VCaP (cell line): ENCODE results near the gene CELSR1.
A peak's percentile ranks its signal among the peaks of the same experiment; 100 is the strongest.

Source experiments
- H3K27ac ChIP-seq: fragments of 450-650 bp; 2 replicates; pipeline ENCODE4 v1.5.1; 2017
- CTCF ChIP-seq: fragments of 450-650 bp; conservative IDR thresholded peaks from 2 replicates; pipeline ENCODE4 v1.5.1; 2017; ENCODE audit warnings: mild to moderate bottlenecking, moderate library complexity

The CELSR1 gene

GRCh38 chr22:46338636-46339035 lies 198.8 kb downstream of the CELSR1 start:
- no peak for TF ChIP-seq CTCF

GRCh38 chr22:46337870-46338269 lies 199.6 kb downstream of the CELSR1 start:
- no peak overlapping the region for H3K27ac ChIP-seq
- no peak for TF ChIP-seq CTCF

More at GRCh38 chr22:46338636-46339035, 198.8 kb downstream of the CELSR1 start:
- H3K27ac ChIP-seq = no peak overlapping the region

DNA sequence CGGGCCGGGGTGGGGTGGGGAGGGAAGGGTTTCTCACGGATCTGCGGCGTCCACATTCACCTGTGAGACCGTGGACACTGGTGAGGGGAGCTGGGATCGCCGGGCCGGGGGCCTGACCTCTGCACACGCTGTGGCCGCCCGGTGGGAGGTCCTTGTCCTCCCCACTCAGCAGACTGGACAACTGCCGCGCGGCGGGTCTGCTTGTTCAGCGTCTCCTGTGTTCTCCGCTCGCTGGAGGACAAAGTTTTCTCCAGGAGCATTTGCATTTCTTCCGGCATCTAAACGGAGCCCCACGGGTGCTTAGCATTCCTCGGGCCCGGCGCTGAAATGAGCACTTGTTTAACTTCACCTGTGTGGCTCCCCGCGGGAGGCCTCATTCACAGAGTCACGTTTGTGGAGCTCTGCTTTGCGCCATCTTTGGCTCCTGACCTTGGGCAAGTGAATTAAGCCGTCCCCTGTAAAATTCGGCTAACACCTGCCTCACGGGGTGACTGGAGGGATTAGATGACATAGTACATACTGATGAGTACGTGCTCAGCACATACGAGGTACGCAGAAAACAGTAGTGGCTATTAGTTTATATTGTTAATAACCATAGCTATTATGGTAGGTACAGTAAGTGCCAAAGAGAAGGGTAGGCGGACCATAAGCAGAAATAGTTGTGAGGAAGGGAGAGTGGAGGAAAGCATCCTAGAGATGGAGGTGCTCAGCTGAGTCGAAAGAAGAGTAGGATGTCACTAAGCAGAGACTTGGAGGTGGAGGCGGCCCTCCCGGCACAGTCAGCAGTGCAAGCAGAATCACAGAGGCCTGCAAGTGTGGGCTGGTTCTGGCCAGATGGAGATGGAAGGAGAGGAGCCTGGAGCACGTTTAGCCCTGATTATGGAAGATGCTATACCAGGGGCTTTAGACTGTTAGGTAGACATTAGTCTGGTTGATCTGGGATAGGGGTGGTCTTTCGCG lies 201.0 kb downstream of the CELSR1 start:
- peak overlapping the region; percentile 82 for H3K27ac ChIP-seq
- no peak for TF ChIP-seq CTCF

DNA sequence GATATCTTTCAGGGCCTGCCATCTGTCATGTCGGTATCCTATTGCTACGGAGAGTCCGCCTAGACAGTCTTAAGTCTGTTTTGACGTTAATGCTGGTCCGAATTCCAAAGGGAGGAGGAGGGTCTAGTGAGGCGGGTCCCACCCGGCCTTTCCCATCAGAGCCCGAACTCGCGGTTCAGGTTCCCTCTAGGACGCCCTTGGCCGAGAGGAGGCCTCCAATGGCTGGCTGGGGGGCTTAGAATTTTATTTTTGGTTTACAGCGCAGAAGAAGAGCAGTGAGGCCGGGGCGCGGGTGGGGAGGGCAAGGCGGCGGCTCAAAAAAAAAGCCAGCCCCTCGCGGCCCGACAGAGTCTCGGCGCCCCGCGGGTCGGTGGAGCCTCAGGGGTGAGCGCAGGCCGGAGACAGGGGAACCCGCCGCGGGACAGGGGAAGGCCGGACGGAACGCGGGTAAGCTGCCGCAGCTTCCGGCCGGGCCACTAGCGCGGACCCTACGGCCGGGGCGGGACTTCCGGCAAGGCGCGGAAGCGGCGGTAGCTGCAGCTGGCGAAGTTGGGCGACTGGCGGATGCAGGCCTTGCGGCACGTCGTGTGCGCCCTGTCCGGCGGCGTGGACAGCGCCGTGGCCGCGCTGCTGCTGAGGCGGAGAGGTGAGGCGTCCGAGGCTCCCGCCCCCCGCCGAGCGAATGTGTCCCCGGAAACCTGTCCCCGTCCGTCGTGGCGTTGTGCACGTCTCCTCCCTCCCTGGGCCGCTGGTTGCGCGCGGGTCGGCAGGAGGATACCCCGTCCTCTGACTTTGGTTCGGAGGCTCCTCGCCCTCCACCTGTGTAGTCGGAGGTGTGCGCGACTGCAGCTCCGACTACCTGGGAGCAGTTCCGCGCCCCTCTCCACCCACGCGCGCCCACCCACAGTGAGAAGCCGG lies 202.0 kb downstream of the CELSR1 start, which contains the start of gene TRMU:
TSS of gene TRMU (plus strand) at position 514 of the 918 bp plus-strand sequence. CDS start at position 565, 51 bp downstream.
- peak within 1 kb of the TSS; percentile 82 for H3K27ac ChIP-seq
- no peak for TF ChIP-seq CTCF

- no peak overlapping the region for H3K27ac ChIP-seq
- no peak for TF ChIP-seq CTCF
Measured at GRCh38 chr22:46331496-46331895, 205.9 kb downstream of the CELSR1 start.

DNA sequence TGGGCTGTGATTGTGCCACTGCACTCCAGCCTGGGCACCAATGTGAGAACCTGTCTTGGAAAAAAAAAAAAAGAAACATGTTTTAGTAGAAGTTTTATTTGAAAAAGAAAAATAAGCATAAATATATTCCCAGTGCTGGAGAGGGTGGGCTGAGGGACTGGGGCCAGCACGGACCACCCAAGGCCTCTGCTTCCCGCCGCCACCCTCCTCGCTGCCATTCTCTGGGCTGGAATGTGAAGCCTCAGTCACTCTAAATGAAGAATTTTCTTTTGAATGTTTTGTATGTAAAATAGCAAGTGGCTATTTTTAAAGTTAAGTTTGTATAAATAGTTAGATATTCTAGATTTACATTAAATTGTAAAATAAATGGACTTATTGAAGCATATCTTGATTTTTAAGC lies 207.0 kb downstream of the CELSR1 start:
- no peak overlapping the region for H3K27ac ChIP-seq
- TF ChIP-seq CTCF = no peak

- no peak overlapping the region for H3K27ac ChIP-seq
- TF ChIP-seq CTCF = no peak
Measured at GRCh38 chr22:46329616-46330015, 207.8 kb downstream of the CELSR1 start.
